ENCODE data around the gene TLE6. TPM values are rescaled to one million over a fixed set of nuclear protein-coding genes. Genes with fewer than 3 reads are reported as not detected.
"Not testable (repeated sequence)": the region's sequence is repeated elsewhere in the genome, so short reads cannot be mapped to it uniquely, and the experiment has no call there.

The TLE6 gene
- total RNA-seq = 0.53 TPM
- 1 to 10 TPM in 3 of 8 donors, under 1 TPM in 5; 0.51 to 1.5 (median 0.91) TPM for polyA plus RNA-seq (ENCODE audit: insufficient read depth in 1 of 8, insufficient read length in 8 of 8, low replicate concordance in 1 of 8)
- long read RNA-seq, donor 1 = 0 reads
- long read RNA-seq, donor 2 = 0 reads
- long read RNA-seq, donor 3 = 0 reads
- long read RNA-seq, donor 4 = 0 reads
- long read RNA-seq, donor 5 = 0 reads
- long read RNA-seq, donor 6 = 0 reads
- long read RNA-seq, donor 7 = 0 reads
- long read RNA-seq, donor 8 = 0 reads
- long read RNA-seq, donor 9 = 0 reads
- long read RNA-seq, donor 10 = 0 reads
- long read RNA-seq, donor 11 = 0 reads

DNA sequence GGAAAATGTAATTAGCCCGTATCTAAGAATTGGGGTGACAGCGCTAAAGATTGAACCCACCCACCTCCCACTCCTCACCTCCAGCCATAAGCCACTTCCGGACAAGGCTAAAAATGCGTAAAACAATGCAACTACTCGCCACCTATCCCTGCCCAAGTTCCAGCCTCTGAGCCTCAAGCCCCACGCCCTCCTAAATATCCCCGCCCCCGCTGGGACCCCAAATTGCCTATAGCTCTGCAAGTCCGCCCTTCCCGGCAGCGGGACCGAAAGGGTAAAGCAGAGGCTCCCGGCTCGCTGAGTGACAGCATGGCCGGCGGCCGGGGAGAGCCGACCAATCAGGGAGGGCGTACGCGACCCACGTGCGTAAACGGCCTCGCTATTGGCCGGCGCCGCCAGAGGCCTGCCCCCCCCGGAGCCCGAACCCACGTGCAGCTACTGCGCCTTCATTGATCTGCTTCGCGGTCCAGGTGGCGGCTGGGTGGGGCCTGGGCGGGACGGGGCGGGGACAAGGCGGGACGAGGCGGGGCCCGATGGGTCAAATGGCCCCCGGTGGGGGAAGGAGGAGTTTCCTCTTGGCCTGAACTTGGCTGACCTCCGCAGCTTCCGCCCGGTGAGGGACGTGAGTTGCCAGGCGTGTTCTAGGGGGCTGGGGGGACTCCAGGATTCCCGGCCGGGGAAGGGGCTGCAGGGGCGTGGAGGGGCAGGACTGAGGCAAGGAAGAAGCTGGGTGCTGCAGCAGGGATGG, at the start of gene TLE6:
Gene TLE6 (plus strand): TSS at position 564 of the 745 bp plus-strand sequence. CDS start 670 bp downstream, outside the sequence.
- H3K4me3 ChIP-seq (ENCODE audit: low read length) = peak within 1 kb of the TSS; percentile 58
- no peaks in the 10 kb centered on the region for H3K36me3 ChIP-seq (ENCODE audit: control insufficient read depth, insufficient read depth, low read length)
- DNase-seq = peak; percentile 96
- H3K4me1 ChIP-seq (ENCODE audit: control insufficient read depth, insufficient read depth, low read length) = peaks cover 41% of the 10 kb centered on the region
- WGBS (ENCODE audit: insufficient coverage) = 0% methylated on average over 33 of the region's 51 CpGs
- H3K27ac ChIP-seq (ENCODE audit: low read length) = no peak within 1 kb of the TSS
- H3K27me3 ChIP-seq (ENCODE audit: control insufficient read depth, insufficient read depth, low read length) = peaks cover 4% of the 10 kb centered on the region
- H3K9me3 ChIP-seq (replicated peaks; ENCODE audit: control insufficient read depth, low read depth, low read length) = no peaks in the 10 kb centered on the region

DNA sequence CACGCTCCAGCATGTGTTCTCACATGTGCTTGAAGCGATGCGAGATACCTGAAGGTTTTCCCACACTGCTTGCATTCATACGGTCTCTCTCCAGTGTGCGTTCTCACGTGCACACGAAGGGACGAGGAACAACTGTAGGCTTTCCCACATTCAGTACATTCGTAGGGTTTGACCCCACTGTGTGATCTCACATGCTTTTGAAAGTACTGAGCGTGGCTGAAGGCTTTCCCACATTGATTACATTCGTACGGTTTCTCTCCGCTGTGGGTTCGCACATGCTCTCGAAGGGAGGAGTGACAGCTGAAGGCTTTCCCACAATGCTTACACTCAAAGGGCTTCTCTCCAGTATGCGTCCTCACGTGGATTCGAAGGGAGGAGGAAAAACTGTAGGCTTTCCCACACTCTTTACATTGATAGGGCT, 43.9 kb upstream of the TLE6 start:
- no peak for DNase-seq
- no peak overlapping the region for H3K27ac ChIP-seq (ENCODE audit: low read length)
- H3K36me3 ChIP-seq (ENCODE audit: control insufficient read depth, insufficient read depth, low read length) = peaks cover 54% of the 10 kb centered on the region
- no peaks in the 10 kb centered on the region for H3K4me1 ChIP-seq (ENCODE audit: control insufficient read depth, insufficient read depth, low read length)
- peaks cover 42% of the 10 kb centered on the region for H3K9me3 ChIP-seq (replicated peaks; ENCODE audit: control insufficient read depth, low read depth, low read length)
- no peaks in the 10 kb centered on the region for H3K27me3 ChIP-seq (ENCODE audit: control insufficient read depth, insufficient read depth, low read length)
- H3K4me3 ChIP-seq (ENCODE audit: low read length) = no peak overlapping the region
- WGBS (ENCODE audit: insufficient coverage) = 97% methylated on average over 15 of the region's 18 CpGs

DNA sequence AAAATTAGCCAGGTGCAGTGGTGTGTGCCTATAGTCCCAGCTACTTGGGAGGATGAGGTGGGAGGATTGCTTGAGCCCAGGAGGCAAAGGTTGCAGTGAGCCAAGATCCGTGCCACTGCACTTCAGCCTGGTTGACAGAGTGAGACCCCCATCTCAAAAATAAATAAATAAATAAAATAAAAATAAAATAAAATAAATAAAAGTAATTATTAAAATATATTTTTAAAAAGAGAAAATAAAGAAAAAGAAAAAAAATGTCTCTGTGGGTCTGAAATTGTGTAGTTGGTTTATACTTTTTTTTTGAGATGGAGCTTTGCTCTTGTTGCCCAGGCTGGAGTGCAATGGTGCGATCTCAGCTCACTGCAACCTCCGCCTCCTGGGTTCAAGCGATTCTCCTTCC, 41.5 kb upstream of the TLE6 start:
- H3K27me3 ChIP-seq (ENCODE audit: control insufficient read depth, insufficient read depth, low read length); H3K27ac ChIP-seq (ENCODE audit: low read length); H3K4me3 ChIP-seq (ENCODE audit: low read length); DNase-seq; H3K4me1 ChIP-seq (ENCODE audit: control insufficient read depth, insufficient read depth, low read length): not testable (repeated sequence)
- Histone ChIP-seq H3K9me3 (replicated peaks; ENCODE audit: control insufficient read depth, low read depth, low read length) (peaks cover 41% of the 10 kb centered on the region), H3K36me3 (ENCODE audit: control insufficient read depth, insufficient read depth, low read length) (peaks cover 60% of the 10 kb centered on the region)
- WGBS (ENCODE audit: insufficient coverage) = no CpG with 5 or more reads among the region's 4 CpGs

DNA sequence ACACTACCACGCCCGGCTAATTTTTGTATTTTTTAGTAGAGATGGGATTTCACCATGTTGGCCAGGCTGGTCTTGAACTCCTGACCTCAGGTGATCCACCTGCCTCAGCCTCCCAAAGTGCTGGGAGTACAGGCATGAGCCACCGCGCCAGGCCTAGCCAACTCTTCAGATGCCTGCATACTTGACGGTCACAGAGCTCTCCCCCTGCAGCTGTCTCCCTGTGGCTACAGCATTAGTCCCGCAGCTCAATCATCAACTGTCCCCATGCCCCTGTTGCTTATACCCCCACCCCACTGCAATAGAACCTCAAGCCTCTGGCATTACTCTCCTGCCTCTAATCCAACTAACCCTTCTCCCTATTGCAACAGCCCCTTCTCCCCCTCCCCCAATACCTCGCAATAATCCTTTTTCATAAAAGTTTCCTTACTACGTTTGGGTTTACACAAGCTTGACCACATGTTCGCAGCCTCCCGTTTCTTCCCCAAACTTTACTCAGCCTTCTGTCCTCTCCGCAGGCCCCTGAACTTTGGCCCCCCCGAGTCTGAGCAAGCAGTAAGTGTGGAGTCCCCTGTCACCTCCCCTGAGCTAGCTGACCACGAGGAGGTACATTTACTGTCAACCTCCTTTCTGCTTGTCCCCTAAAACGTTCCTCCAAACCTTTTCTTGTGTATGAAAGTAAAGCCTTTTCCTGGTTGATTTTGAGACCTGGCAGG, 34.3 kb upstream of the TLE6 start:
- Histone ChIP-seq H3K4me1 (ENCODE audit: control insufficient read depth, insufficient read depth, low read length) (peaks cover 20% of the 10 kb centered on the region), H3K4me3 (ENCODE audit: low read length) (no peak overlapping the region), H3K36me3 (ENCODE audit: control insufficient read depth, insufficient read depth, low read length) (peaks cover 11% of the 10 kb centered on the region), H3K27ac (ENCODE audit: low read length) (peak overlapping the region; percentile 29), H3K27me3 (ENCODE audit: control insufficient read depth, insufficient read depth, low read length) (no peaks in the 10 kb centered on the region), H3K9me3 (replicated peaks; ENCODE audit: control insufficient read depth, low read depth, low read length) (no peaks in the 10 kb centered on the region)
- WGBS (ENCODE audit: insufficient coverage) = 77% methylated on average over 9 of the region's 14 CpGs
- DNase-seq = no peak

DNA sequence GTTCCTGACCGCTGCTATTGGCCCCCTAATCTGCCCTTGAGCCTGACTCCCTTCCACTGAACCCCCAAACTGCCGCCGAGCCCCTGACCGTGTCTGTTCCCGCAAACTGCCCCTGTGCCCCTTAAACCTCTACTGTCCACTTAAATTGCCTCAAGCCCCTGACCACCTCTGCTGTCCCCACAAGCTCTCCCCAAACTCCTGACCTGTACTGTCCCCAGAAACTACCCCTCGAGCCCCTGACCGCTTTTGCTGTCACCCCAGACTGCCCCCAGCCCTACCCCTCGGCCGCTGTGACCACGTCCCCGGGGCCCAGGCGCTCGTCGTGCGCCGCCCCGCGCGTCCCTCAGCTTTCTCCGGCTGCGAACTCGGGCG, 33.0 kb upstream of the TLE6 start:
- H3K27me3 ChIP-seq (ENCODE audit: control insufficient read depth, insufficient read depth, low read length) = no peaks in the 10 kb centered on the region
- peaks cover 6% of the 10 kb centered on the region for H3K36me3 ChIP-seq (ENCODE audit: control insufficient read depth, insufficient read depth, low read length)
- no peak for DNase-seq
- WGBS (ENCODE audit: insufficient coverage) = 0% methylated on average over 23 of the region's 23 CpGs
- peak overlapping the region; percentile 38 for H3K27ac ChIP-seq (ENCODE audit: low read length)
- H3K9me3 ChIP-seq (replicated peaks; ENCODE audit: control insufficient read depth, low read depth, low read length) = no peaks in the 10 kb centered on the region
- peak overlapping the region; percentile 87 for H3K4me3 ChIP-seq (ENCODE audit: low read length)
- peaks cover 25% of the 10 kb centered on the region for H3K4me1 ChIP-seq (ENCODE audit: control insufficient read depth, insufficient read depth, low read length)

DNA sequence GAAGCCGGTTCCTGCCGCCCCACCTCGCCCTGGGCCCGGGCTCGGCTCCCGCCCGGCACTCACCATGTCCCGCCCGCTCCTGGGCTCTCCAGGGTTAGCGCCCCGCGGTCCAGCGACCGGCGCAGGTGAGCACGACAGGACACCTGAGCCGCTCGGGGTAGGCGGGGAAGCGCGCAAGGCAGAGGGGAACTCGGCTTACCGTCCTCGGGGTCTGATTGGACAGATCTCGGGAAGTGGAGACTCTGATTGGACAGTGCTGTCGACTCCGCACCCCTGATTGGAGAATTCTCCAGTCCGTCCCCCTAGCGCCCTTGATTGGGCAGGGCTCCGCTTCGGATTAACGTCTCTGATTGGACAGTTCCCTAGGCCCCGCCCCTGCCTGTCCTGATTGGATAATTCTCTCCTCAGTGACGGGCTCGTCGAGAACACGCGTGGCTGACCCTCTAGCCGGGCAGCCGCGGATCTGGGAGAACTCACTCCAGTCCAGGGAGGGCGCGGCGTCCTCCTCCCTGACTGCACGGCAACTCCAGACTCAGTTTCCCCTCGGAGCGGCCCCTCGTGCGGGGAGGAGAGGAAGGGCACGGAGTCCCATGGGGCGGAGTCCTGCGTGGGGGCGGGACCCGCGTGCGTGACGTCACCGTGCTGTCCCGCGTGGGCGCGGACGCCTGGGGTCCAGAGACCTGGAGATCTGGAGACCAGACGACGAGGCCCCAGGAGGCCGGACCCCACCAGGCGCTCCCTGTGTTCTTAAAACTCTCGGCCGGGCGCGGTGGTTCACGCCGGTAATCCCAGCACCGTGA, 32.4 kb upstream of the TLE6 start, which contains the start of gene ZNF77:
Gene ZNF77 (minus strand): TSS at position 197 of the 800 bp plus-strand sequence. CDS start 131 bp downstream, at position 66.
- under 1% methylated on average over 69 of the region's 74 CpGs for WGBS (ENCODE audit: insufficient coverage)

DNA sequence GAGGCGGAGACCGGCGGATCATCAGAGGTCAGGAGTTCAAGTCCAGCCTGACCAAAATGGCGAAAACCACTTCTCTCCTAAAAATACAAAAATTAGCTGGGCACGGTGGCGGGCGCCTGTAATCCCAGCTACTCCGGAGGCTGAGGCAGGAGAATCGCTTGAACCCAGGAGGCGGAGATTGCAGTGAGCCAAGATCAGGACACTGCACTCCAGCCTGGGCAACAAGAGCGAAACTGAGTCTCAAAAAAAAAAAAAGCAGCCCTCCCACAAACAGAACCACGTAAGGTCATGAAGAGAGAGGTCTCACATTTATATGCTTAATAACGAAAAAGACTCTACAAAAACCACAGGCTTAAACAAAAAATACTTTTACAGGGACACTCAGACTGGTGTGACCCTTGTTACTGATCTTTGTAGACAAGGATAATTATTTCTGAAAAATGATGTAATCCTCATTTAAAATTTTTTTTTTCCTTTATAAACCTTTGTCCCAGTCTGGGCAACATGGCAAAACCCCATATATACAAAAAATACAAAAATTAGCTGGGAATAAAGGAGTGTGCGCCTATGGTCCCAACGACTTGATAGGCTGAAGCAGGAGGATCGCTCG, 31.7 kb upstream of the TLE6 start:
- H3K27ac ChIP-seq (ENCODE audit: low read length) = peak overlapping the region; percentile 87

More for the DNA sequence above, 32.4 kb upstream of the TLE6 start, which contains the start of gene ZNF77:
- H3K27me3 ChIP-seq (ENCODE audit: control insufficient read depth, insufficient read depth, low read length) = no peaks in the 10 kb centered on the region
- peak; percentile 100 for DNase-seq
- peaks cover 29% of the 10 kb centered on the region for H3K4me1 ChIP-seq (ENCODE audit: control insufficient read depth, insufficient read depth, low read length)
- H3K9me3 ChIP-seq (replicated peaks; ENCODE audit: control insufficient read depth, low read depth, low read length) = no peaks in the 10 kb centered on the region
- peak within 1 kb of the TSS; percentile 87 for H3K4me3 ChIP-seq (ENCODE audit: low read length)
- peaks cover 2% of the 10 kb centered on the region for H3K36me3 ChIP-seq (ENCODE audit: control insufficient read depth, insufficient read depth, low read length)
- H3K27ac ChIP-seq (ENCODE audit: low read length) = peak within 1 kb of the TSS; percentile 87

DNA sequence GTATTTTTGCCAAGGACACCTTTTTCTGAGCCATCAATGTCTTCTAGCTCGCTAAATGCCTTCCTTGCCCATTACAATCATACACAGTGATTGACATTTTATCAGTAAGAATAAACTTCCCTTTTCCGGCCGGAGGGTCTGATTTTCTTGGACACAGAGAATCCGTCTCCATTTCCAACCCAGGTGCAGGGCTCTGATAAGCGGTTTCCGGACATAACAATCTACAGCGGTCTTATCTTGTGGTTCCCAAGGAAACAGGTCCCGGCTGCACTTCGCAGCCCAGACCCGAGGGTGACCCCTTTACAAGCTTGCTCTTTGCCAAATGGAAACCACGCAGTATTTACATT, 27.5 kb upstream of the TLE6 start:
- Histone ChIP-seq H3K27ac (ENCODE audit: low read length) (peak overlapping the region; percentile 97), H3K4me3 (ENCODE audit: low read length) (peak overlapping the region; percentile 82), H3K36me3 (ENCODE audit: control insufficient read depth, insufficient read depth, low read length) (peaks cover 2% of the 10 kb centered on the region), H3K27me3 (ENCODE audit: control insufficient read depth, insufficient read depth, low read length) (no peaks in the 10 kb centered on the region), H3K4me1 (ENCODE audit: control insufficient read depth, insufficient read depth, low read length) (peaks cover 13% of the 10 kb centered on the region), H3K9me3 (replicated peaks; ENCODE audit: control insufficient read depth, low read depth, low read length) (no peaks in the 10 kb centered on the region)
- DNase-seq = peak; percentile 74
- WGBS (ENCODE audit: insufficient coverage) = 0% methylated on average over 11 of the region's 11 CpGs

More for the DNA sequence above, 31.7 kb upstream of the TLE6 start:
- peaks cover 2% of the 10 kb centered on the region for H3K36me3 ChIP-seq (ENCODE audit: control insufficient read depth, insufficient read depth, low read length)
- H3K4me1 ChIP-seq (ENCODE audit: control insufficient read depth, insufficient read depth, low read length) = peaks cover 29% of the 10 kb centered on the region
- no peaks in the 10 kb centered on the region for H3K27me3 ChIP-seq (ENCODE audit: control insufficient read depth, insufficient read depth, low read length)
- WGBS (ENCODE audit: insufficient coverage) = 27% methylated on average over 8 of the region's 17 CpGs
- no peak for DNase-seq
- H3K9me3 ChIP-seq (replicated peaks; ENCODE audit: control insufficient read depth, low read depth, low read length) = no peaks in the 10 kb centered on the region
- H3K4me3 ChIP-seq (ENCODE audit: low read length) = peak overlapping the region; percentile 87

Measured in muscle of leg (tissue), 16 donors.